HG03139 (cell line): ENCODE results near the gene SESN2.
"Not testable (repeated sequence)": the region's sequence is repeated elsewhere in the genome, so short reads cannot be mapped to it uniquely, and the experiment has no call there.

Experiments used
- ATAC-seq: cut with Tn5 transposase; IDR thresholded peaks from one replicate; pipeline ENCODE4 v1.9.1; 2021; ENCODE audit not compliant: unreplicated experiment

SESN2 gene

DNA sequence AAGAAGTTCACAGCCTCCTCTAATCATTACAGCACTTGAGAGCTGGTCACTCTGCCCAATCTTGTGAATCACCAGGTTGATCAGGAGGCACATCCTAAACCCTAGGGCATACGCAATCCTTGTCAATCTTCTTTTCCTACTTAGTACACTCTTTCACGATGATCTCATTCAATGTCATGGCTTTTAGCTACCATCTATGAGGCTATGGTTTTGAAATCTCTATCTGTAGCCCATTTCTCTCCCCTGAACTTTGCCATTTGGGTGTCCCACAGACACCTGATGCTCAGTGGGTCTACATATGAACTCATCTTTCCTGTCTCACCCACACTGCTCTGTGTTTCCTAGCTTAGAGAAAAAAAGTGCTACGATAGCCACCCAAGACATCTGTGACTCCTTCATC, 67.7 kb downstream of the SESN2 start:
- ATAC-seq = no peak

GRCh38 chr1:28327431-28327830, 68.1 kb downstream of the SESN2 start:
- not testable (repeated sequence) for ATAC-seq

- ATAC-seq = no peak
Measured at GRCh38 chr1:28328228-28328648, 68.9 kb downstream of the SESN2 start.

DNA sequence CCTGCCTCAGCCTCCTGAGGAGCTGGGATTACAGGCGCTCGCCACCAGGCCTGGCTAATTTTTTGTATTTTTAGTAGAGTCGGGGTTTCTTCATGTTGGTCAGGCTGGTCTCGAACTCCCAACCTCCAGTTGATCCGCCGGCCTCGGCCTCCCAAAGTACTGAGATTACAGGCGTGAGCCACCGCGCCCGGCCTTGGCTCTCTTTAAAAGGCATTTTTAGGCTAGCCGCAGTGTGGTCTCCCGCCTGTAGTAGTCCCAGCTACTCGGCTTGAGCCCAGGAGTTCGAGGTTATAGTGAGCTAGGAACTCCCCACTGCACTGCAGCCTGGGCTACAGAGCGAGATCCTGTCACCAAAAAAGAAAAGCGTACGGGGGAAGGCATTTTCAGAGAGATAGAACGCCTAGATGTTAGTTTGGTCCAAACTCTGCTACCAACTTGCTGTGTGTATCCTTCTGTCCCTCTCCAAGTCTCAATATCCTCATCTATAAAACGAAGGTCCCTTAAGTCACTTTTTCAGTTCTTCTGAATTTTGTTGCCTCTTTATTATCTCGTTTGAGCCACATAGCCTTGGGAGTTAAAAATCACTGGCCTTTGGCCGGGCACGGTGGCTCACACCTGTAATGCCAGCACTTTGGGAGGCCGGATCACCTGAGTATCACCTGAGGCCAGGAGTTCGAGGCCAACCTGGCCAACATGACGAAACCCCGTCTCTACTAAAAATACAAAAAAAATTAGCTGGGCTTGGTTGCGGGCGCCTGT, 70.3 kb downstream of the SESN2 start:
- ATAC-seq = no peak
